ENCODE results near the gene EIF2S1.

DNA sequence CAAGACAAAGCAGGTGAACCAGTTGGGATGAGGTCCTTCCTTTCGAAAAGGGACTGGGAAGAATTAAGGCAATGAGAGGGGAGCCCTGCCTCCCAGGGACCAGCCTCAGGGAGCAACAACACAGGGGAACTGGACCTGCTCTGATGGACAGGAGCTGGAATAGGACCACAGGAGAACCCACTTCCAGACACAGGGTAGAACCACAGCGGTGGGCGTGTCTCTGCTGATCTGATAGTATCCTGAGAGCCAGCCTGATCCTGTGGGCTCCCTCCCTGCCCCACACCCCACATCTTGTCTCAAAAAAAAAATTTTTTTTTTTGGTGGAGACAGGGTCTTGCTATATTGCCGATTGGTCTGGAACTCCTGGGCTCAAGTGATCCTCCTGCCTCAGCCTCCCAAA lies 65.5 kb downstream of the EIF2S1 start:
- TF ChIP-seq, protein P1, sequence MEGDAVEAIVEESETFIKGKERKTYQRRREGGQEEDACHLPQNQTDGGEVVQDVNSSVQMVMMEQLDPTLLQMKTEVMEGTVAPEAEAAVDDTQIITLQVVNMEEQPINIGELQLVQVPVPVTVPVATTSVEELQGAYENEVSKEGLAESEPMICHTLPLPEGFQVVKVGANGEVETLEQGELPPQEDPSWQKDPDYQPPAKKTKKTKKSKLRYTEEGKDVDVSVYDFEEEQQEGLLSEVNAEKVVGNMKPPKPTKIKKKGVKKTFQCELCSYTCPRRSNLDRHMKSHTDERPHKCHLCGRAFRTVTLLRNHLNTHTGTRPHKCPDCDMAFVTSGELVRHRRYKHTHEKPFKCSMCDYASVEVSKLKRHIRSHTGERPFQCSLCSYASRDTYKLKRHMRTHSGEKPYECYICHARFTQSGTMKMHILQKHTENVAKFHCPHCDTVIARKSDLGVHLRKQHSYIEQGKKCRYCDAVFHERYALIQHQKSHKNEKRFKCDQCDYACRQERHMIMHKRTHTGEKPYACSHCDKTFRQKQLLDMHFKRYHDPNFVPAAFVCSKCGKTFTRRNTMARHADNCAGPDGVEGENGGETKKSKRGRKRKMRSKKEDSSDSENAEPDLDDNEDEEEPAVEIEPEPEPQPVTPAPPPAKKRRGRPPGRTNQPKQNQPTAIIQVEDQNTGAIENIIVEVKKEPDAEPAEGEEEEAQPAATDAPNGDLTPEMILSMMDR (IDR thresholded peaks at IDR 0.05) = no peak
- TF ChIP-seq POLR2A (IDR thresholded peaks at IDR 0.05) = no peak

Measured in Peyer's patch (tissue), 4 donors.